A549 (cell line): ENCODE data around the gene TGOLN2.

Experiments
- CTCF ChIP-seq: fragments of >200 bp; sonication (Bioruptor Twin); formaldehyde crosslinking; IDR thresholded peaks from 3 replicates; pipeline ENCODE4 v1.5.1; 2016
- ESRRA ChIP-seq: fragments of 150-350 bp; IDR thresholded peaks from 2 replicates; pipeline ENCODE4 v1.6.1; 2014; ENCODE audit warnings: mild to moderate bottlenecking, low read length, borderline replicate concordance
- FOSB ChIP-seq: fragments of 250-450 bp; sonication (Bioruptor Pico); IDR thresholded peaks from 2 replicates; pipeline ENCODE4 v1.5.0; 2020; ENCODE audit warnings: mild to moderate bottlenecking, moderate library complexity
- SMC3 ChIP-seq: fragments of >200 bp; sonication (Bioruptor Twin); formaldehyde crosslinking; IDR thresholded peaks from 3 replicates; pipeline ENCODE4 v1.6.1; 2018; ENCODE audit warnings: inconsistent platforms
- TF ChIP-seq, protein P1 (sequence below): fragments of 250-450 bp; sonication (Bioruptor Pico); IDR thresholded peaks from 2 replicates; pipeline ENCODE4 v1.5.0; 2021; ENCODE audit warnings: mild to moderate bottlenecking, moderate library complexity, borderline replicate concordance

DNA sequence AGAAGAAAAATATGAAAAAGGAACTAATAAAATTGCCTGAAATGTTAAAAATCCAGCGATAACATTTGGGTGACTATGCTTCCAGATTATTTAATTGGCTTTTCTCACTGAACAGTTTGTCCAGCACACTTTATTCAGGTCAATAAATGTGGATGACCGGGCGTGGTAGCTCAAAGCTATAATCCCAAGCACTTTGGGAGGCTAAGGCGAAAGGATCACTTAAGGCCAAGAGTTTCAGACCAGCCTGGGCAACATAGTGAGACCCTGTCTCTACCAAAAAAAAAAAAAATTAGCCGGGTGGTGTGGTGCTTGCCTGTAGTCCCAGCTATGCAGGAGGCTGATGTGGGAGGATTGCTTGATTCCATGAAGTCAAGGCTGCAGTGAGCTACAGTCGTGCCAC, 55.4 kb downstream of the TGOLN2 start:
- no peak for TF ChIP-seq FOSB (CRISPR knock-in tag)
- TF ChIP-seq CTCF, result no peak
- no peak for TF ChIP-seq ESRRA
- TF ChIP-seq, protein P1, sequence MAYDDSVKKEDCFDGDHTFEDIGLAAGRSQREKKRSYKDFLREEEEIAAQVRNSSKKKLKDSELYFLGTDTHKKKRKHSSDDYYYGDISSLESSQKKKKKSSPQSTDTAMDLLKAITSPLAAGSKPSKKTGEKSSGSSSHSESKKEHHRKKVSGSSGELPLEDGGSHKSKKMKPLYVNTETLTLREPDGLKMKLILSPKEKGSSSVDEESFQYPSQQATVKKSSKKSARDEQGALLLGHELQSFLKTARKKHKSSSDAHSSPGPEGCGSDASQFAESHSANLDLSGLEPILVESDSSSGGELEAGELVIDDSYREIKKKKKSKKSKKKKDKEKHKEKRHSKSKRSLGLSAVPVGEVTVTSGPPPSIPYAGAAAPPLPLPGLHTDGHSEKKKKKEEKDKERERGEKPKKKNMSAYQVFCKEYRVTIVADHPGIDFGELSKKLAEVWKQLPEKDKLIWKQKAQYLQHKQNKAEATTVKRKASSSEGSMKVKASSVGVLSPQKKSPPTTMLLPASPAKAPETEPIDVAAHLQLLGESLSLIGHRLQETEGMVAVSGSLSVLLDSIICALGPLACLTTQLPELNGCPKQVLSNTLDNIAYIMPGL, result no peak
- TF ChIP-seq SMC3, result no peak
